Suprapubic skin (tissue), 4 donors: Measurements from ENCODE around the gene CHMP2A. TPM values are rescaled to one million over a fixed set of nuclear protein-coding genes. Genes with fewer than 3 reads are reported as not detected.
A peak's percentile ranks its signal among the peaks of the same experiment; 100 is the strongest.

ENCODE experiments used
- DNase-seq, 2 donors: peaks; one replicate each; pipeline ENCODE4 v3.0.0-alpha.2; 2019; ENCODE audit warnings: low spot score in 2 of 2
- H3K27ac ChIP-seq: fragments of 200-600 bp; sonication (generic); one replicate; pipeline ENCODE4 v1.5.1; 2019
- H3K27me3 ChIP-seq: fragments of 200-600 bp; sonication (generic); one replicate; pipeline ENCODE4 v1.5.1; 2019
- H3K36me3 ChIP-seq: fragments of 200-600 bp; sonication (generic); one replicate; pipeline ENCODE4 v1.5.1; 2019
- H3K4me1 ChIP-seq: fragments of 200-600 bp; sonication (generic); one replicate; pipeline ENCODE4 v1.5.1; 2019
- H3K4me3 ChIP-seq: fragments of 200-600 bp; sonication (generic); one replicate; pipeline ENCODE4 v1.5.1; 2019; ENCODE audit warnings: mild to moderate bottlenecking
- H3K9me3 ChIP-seq: fragments of 200-600 bp; sonication (generic); one replicate; pipeline ENCODE4 v1.5.1; 2019
- EP300 ChIP-seq: sonication (generic); formaldehyde crosslinking; IDR thresholded peaks from one replicate; pipeline ENCODE4 v1.6.1; 2017; ENCODE audit warnings: antibody characterized with exemption
- POLR2A ChIP-seq, 2 donors: fragments of 450-650 bp; IDR thresholded peaks; one replicate each; pipeline ENCODE4 v1.6.1; 2017; ENCODE audit warnings: antibody characterized with exemption in 2 of 2, mild to moderate bottlenecking in 2 of 2, moderate library complexity in 2 of 2
- POLR2AphosphoS5 ChIP-seq, 3 donors: sonication (generic); formaldehyde crosslinking; IDR thresholded peaks; one replicate each; pipeline ENCODE4 v1.6.1; 2017; ENCODE audit warnings: antibody characterized with exemption in 3 of 3
- whole genome bisulfite sequencing: methylation state at CpG from one replicate; pipeline ENCODE4 v1.1.5; 2018; 5-methylcytosine and 5-hydroxymethylcytosine counted together
- total RNA-seq, 4 donors: library from RNA; depleted of rRNA; stranded (reverse); fragments of >200 nt; gene quantifications; one replicate each; pipeline ENCODE4 v1.1.0, GENCODE V29; 2016
- TF ChIP-seq, protein P1 (sequence below), 2 donors: fragments of 200-600 bp in 1 of 2; fragments of 450-650 bp in 1 of 2; sonication (generic) in 1 of 2; IDR thresholded peaks; one replicate each; pipeline ENCODE4 v1.5.1; 2016 to 2019; ENCODE audit warnings: antibody characterized with exemption in 2 of 2, mild to moderate bottlenecking in 1 of 2, moderate library complexity in 1 of 2

Gene CHMP2A
- total RNA-seq, 4 donors from 2014 or later = 96.1 to 120 (median 103) TPM

- no peak overlapping the region for H3K4me3 ChIP-seq
- DNase-seq = no peak
- H3K27me3 ChIP-seq = peaks cover 16% of the 10 kb centered on the region
- no peaks in the 10 kb centered on the region for H3K9me3 ChIP-seq
- TF ChIP-seq POLR2AphosphoS5 (IDR thresholded peaks at IDR 0.05) (no peak), POLR2A (IDR thresholded peaks at IDR 0.05) (no peak), EP300 (no peak)
- TF ChIP-seq, protein P1, sequence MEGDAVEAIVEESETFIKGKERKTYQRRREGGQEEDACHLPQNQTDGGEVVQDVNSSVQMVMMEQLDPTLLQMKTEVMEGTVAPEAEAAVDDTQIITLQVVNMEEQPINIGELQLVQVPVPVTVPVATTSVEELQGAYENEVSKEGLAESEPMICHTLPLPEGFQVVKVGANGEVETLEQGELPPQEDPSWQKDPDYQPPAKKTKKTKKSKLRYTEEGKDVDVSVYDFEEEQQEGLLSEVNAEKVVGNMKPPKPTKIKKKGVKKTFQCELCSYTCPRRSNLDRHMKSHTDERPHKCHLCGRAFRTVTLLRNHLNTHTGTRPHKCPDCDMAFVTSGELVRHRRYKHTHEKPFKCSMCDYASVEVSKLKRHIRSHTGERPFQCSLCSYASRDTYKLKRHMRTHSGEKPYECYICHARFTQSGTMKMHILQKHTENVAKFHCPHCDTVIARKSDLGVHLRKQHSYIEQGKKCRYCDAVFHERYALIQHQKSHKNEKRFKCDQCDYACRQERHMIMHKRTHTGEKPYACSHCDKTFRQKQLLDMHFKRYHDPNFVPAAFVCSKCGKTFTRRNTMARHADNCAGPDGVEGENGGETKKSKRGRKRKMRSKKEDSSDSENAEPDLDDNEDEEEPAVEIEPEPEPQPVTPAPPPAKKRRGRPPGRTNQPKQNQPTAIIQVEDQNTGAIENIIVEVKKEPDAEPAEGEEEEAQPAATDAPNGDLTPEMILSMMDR (IDR thresholded peaks at IDR 0.05) = no peak
- H3K4me1 ChIP-seq = no peaks in the 10 kb centered on the region
- 89% methylated on average over 3 of the region's 3 CpGs for WGBS
- H3K27ac ChIP-seq = no peak overlapping the region
- no peaks in the 10 kb centered on the region for H3K36me3 ChIP-seq
Observed at GRCh38 chr19:58529405-58529804, 25.5 kb downstream of the CHMP2A start.

- Histone ChIP-seq H3K9me3 (no peaks in the 10 kb centered on the region), H3K36me3 (no peaks in the 10 kb centered on the region), H3K27me3 (no peaks in the 10 kb centered on the region), H3K27ac (no peak overlapping the region), H3K4me1 (peaks cover 23% of the 10 kb centered on the region), H3K4me3 (no peak overlapping the region)
- 86% methylated on average over 3 of the region's 3 CpGs for WGBS
- DNase-seq = no peak
- TF ChIP-seq EP300 (no peak), POLR2AphosphoS5 (IDR thresholded peaks at IDR 0.05) (no peak), POLR2A (IDR thresholded peaks at IDR 0.05) (no peak)
- TF ChIP-seq, protein P1 (IDR thresholded peaks at IDR 0.05) = no peak
Observed at GRCh38 chr19:58522709-58523108, 32.2 kb downstream of the CHMP2A start.

DNA sequence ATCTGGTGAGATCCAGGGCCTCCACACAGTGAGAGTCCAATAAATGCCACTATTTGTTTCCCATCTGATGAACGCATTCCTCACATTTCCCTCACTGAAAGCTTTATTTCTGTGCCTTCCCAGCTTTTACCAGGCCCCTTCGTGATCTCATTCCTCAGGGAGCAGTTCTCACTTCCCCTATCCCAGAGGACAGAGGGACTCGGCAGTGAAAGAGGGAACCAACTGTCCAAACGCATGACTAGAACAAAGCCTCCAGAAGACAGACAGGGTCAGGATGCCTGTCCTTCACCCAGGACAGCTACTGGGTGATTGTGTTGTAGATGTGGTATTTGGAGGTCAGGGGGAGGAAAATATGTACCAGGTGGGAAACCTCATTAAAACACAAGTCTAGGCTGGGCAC is 33.3 kb downstream of the CHMP2A start:
- Histone ChIP-seq H3K4me1 (peaks cover 33% of the 10 kb centered on the region), H3K36me3 (peaks cover 7% of the 10 kb centered on the region), H3K27ac (no peak overlapping the region), H3K27me3 (no peaks in the 10 kb centered on the region), H3K9me3 (no peaks in the 10 kb centered on the region), H3K4me3 (no peak overlapping the region)
- 66% methylated on average over 4 of the region's 4 CpGs for WGBS
- DNase-seq = no peak
- TF ChIP-seq, protein P1 (IDR thresholded peaks at IDR 0.05) = no peak
- TF ChIP-seq POLR2AphosphoS5 (IDR thresholded peaks at IDR 0.05) (no peak), POLR2A (IDR thresholded peaks at IDR 0.05) (no peak)

GRCh38 chr19:58520257-58520599 is 34.7 kb downstream of the CHMP2A start:
- Histone ChIP-seq H3K9me3 (no peaks in the 10 kb centered on the region), H3K27me3 (no peaks in the 10 kb centered on the region), H3K4me1 (peaks cover 46% of the 10 kb centered on the region), H3K27ac (peak overlapping the region; percentile 97), H3K4me3 (peak overlapping the region; percentile 80), H3K36me3 (peaks cover 20% of the 10 kb centered on the region)
- TF ChIP-seq EP300 (no peak), POLR2AphosphoS5 (IDR thresholded peaks at IDR 0.05) (no peak), POLR2A (IDR thresholded peaks at IDR 0.05) (no peak)
- no peak for DNase-seq
- 16% methylated on average over 4 of the region's 7 CpGs for WGBS

- Histone ChIP-seq H3K36me3 (peaks cover 20% of the 10 kb centered on the region), H3K9me3 (no peaks in the 10 kb centered on the region), H3K4me3 (peak within 1 kb of the TSS; percentile 80), H3K27ac (peak within 1 kb of the TSS; percentile 97), H3K4me1 (peaks cover 52% of the 10 kb centered on the region), H3K27me3 (no peaks in the 10 kb centered on the region)
- WGBS = 0% methylated on average over 10 of the region's 87 CpGs
- TF ChIP-seq EP300 (no peak), POLR2A (IDR thresholded peaks at IDR 0.05) (peak in 1 of 2 donors; percentile 49), POLR2AphosphoS5 (IDR thresholded peaks at IDR 0.05) (peak; percentile 18 to 93 (median 93))
- TF ChIP-seq, protein P1 (IDR thresholded peaks at IDR 0.05) = peak; percentile 62 to 71
- peak; percentile 94 to 96 for DNase-seq
Observed at GRCh38 chr19:58519355-58520256, 35.3 kb downstream of the CHMP2A start, which contains the start of gene ZBTB45. Gene ZBTB45, minus strand, starts transcription at chr19:58519810. Its CDS starts 2,137 bp downstream, at chr19:58517673.
